Neural crest cell (in vitro differentiated cells): ENCODE data around the gene ANO1. TPM values are rescaled to one million over a fixed set of nuclear protein-coding genes. Genes with fewer than 3 reads are reported as not detected.

Source experiments
- DNase-seq: peaks from one replicate; pipeline ENCODE4 v3.0.0; 2021; ENCODE audit warnings: low read depth, mixed read lengths, low spot score
- H3K27ac Mint-ChIP-seq: one replicate; pipeline ENCODE4 v1.8.0; 2021; ENCODE audit warnings: mild to moderate bottlenecking, mixed read lengths; ENCODE audit not compliant: unreplicated experiment
- H3K27me3 Mint-ChIP-seq: 2 replicates; pipeline ENCODE4 v1.8.0; 2021; ENCODE audit warnings: low read depth, mild to moderate bottlenecking, mixed read lengths
- H3K36me3 Mint-ChIP-seq: 2 replicates; pipeline ENCODE4 v1.8.0; 2021; ENCODE audit warnings: low read depth, mild to moderate bottlenecking, mixed read lengths
- H3K4me1 Mint-ChIP-seq: 2 replicates; pipeline ENCODE4 v1.8.0; 2021; ENCODE audit warnings: mixed read lengths
- H3K4me3 Mint-ChIP-seq: one replicate; pipeline ENCODE4 v1.8.0; 2021; ENCODE audit warnings: mild to moderate bottlenecking, mixed read lengths
- H3K9me3 Mint-ChIP-seq: 2 replicates; pipeline ENCODE4 v1.8.0; 2021; ENCODE audit warnings: mixed read lengths
- CTCF ChIP-seq: fragments of 200-600 bp; sonication (generic); conservative IDR thresholded peaks from 2 replicates; pipeline ENCODE4 v1.5.0; 2021; ENCODE audit warnings: antibody characterized with exemption, mild to moderate bottlenecking
- total RNA-seq: library from RNA; stranded (reverse); gene quantifications from 2 replicates; pipeline ENCODE4 v1.2.1, GENCODE V29; 2021

The ANO1 gene
- total RNA-seq, 1 donor from 2014 or later = not detected

GRCh38 chr11:70139785-70140410, 61.8 kb downstream of the ANO1 start:
- Mint-ChIP-seq H3K27ac (no peak overlapping the region), H3K4me3 (no peak overlapping the region), H3K4me1 (peaks cover 17% of the 10 kb centered on the region)

GRCh38 chr11:70140711-70141485, 62.8 kb downstream of the ANO1 start:
- H3K27me3 Mint-ChIP-seq = peaks cover 84% of the 10 kb centered on the region
- peaks cover 17% of the 10 kb centered on the region for H3K4me1 Mint-ChIP-seq
- H3K9me3 Mint-ChIP-seq = no peaks in the 10 kb centered on the region
- TF ChIP-seq CTCF = no peak
- DNase-seq = no peak
- H3K36me3 Mint-ChIP-seq = no peaks in the 10 kb centered on the region
- peak overlapping the region; percentile 31 for H3K4me3 Mint-ChIP-seq
- H3K27ac Mint-ChIP-seq = no peak overlapping the region

More at GRCh38 chr11:70139785-70140410, 61.8 kb downstream of the ANO1 start:
- Mint-ChIP-seq H3K9me3 (no peaks in the 10 kb centered on the region), H3K27me3 (peaks cover 81% of the 10 kb centered on the region), H3K36me3 (no peaks in the 10 kb centered on the region)
- TF ChIP-seq CTCF = no peak
- no peak for DNase-seq

- H3K27me3 Mint-ChIP-seq = peaks cover 86% of the 10 kb centered on the region
- H3K9me3 Mint-ChIP-seq = no peaks in the 10 kb centered on the region
- no peaks in the 10 kb centered on the region for H3K36me3 Mint-ChIP-seq
- H3K27ac Mint-ChIP-seq = no peak overlapping the region
- peaks cover 21% of the 10 kb centered on the region for H3K4me1 Mint-ChIP-seq
- DNase-seq = no peak
- peak overlapping the region; percentile 36 for H3K4me3 Mint-ChIP-seq
- no peak for TF ChIP-seq CTCF
Measured at GRCh38 chr11:70141486-70142220, 63.5 kb downstream of the ANO1 start.

GRCh38 chr11:70142221-70142875, 64.2 kb downstream of the ANO1 start:
- no peak overlapping the region for H3K27ac Mint-ChIP-seq
- no peak for DNase-seq
- H3K4me3 Mint-ChIP-seq = no peak overlapping the region

More at GRCh38 chr11:70142221-70142875, 64.2 kb downstream of the ANO1 start:
- H3K9me3 Mint-ChIP-seq = no peaks in the 10 kb centered on the region
- H3K27me3 Mint-ChIP-seq = peaks cover 90% of the 10 kb centered on the region
- H3K4me1 Mint-ChIP-seq = peaks cover 21% of the 10 kb centered on the region
- no peak for TF ChIP-seq CTCF
- H3K36me3 Mint-ChIP-seq = no peaks in the 10 kb centered on the region
